Measurements from ENCODE around the gene AHCYL1. TPM values are rescaled to one million over a fixed set of nuclear protein-coding genes. Genes with fewer than 3 reads are reported as not detected.

Gene AHCYL1
- total RNA-seq, 1 experiment from 2014 or later = 92.0 TPM

- no peak for ATAC-seq
Observed at GRCh38 chr1:109937738-109938137, 46.8 kb upstream of the AHCYL1 start.

More at GRCh38 chr1:109937738-109938137, 46.8 kb upstream of the AHCYL1 start:
- BruUV-seq (replicated peaks) = no TSS peak
- Histone ChIP-seq H2AFZ (ENCODE audit: low read depth, low read length, poor library complexity, severe bottlenecking) (no peak overlapping the region), H3K9me3 (ENCODE audit: control insufficient read depth in 1 of 2, insufficient read depth in 1 of 2, low read depth in 1 of 2, low read length in 2 of 2) (peaks cover 0 to 3% of the 10 kb centered on the region in 2 experiments; a peak in 1 of 4 replicates), H4K20me1 (ENCODE audit: insufficient read depth) (no peaks in the 10 kb centered on the region), H3K79me2 (ENCODE audit: insufficient read depth, low read length) (no peaks in the 10 kb centered on the region), H3K27me3 (ENCODE audit: insufficient read depth, low read length) (no peaks in the 10 kb centered on the region), H3K9ac (ENCODE audit: low read length) (no peak overlapping the region), H3K4me2 (ENCODE audit: low read length) (no peak overlapping the region), H3K9me2 (ENCODE audit: insufficient read depth) (no peaks in the 10 kb centered on the region), H3K4me3 (replicated peaks in 1 of 2; ENCODE audit: low read depth in 1 of 2, low read length in 2 of 2) (no peak overlapping the region), H3K27ac (ENCODE audit: low read depth, low read length) (no peak overlapping the region), H3K4me1 (ENCODE audit: control insufficient read depth in 1 of 2, insufficient read depth in 2 of 2, low read length in 2 of 2) (peaks cover 0 to 6% of the 10 kb centered on the region in 2 experiments; a peak in 1 of 4 replicates), H3K36me3 (ENCODE audit: control insufficient read depth in 1 of 2, insufficient read depth in 2 of 2, low read length in 2 of 2) (no peaks in the 10 kb centered on the region)
- CTCF ChIA-PET = interaction anchor here (1.2 kb wide), 1 partner anchor 15 kb away, joined by 3 read pairs; no protein-coding TSS in a partner anchor
- TF ChIP-seq CBX3 (IDR thresholded peaks at IDR 0.05; ENCODE audit: low read depth) (no peak), EZH2 (IDR thresholded peaks at IDR 0.05) (no peak), CTCF (IDR thresholded peaks at IDR 0.05 in 2 of 3, conservative IDR thresholded peaks at IDR 0.05 in 1 of 3; ENCODE audit: borderline replicate concordance in 1 of 3, insufficient read depth in 1 of 3, low read depth in 2 of 3, low read length in 2 of 3) (no peak), MAX (IDR thresholded peaks at IDR 0.05) (no peak), YY1 (IDR thresholded peaks at IDR 0.05; ENCODE audit: extremely low read depth, insufficient replicate concordance, low read depth, low read length) (no peak), REST (IDR thresholded peaks at IDR 0.05; ENCODE audit: low read depth) (no peak), POLR2AphosphoS5 (IDR thresholded peaks at IDR 0.05; ENCODE audit: low read depth, low read length) (no peak), ATF3 (IDR thresholded peaks at IDR 0.05) (no peak), TCF7L2 (IDR thresholded peaks at IDR 0.05; ENCODE audit: borderline replicate concordance, extremely low read depth, insufficient read depth, insufficient read length) (no peak)
- RAD21 ChIA-PET (ENCODE audit: low non-redundant PET in 1 of 2, low total read pairs in 2 of 2, uncharacterized antibody in 2 of 2, unreplicated experiment in 2 of 2) = no interaction called here
- intact Hi-C loops (cut with micrococcal nuclease) = no loop called here
- POLR2A ChIA-PET = no interaction called here
- DNase-seq (ENCODE audit: low read depth, low spot score) = no peak
